OCI-LY3 (cell line): ENCODE measurements around the gene PLSCR4.

Experiments
- EZH2phosphoT487 ChIP-seq: fragments of 200-600 bp; shearing (Covaris generic); IDR thresholded peaks from 2 replicates; pipeline ENCODE4 v1.6.1; 2018; ENCODE audit warnings: antibody characterized with exemption, mixed run types, low read depth
- TF ChIP-seq, protein P1 (sequence below): fragments of 200-600, 300-600 bp; sonication (generic); IDR thresholded peaks from 2 replicates; pipeline ENCODE4 v1.5.1; 2014; ENCODE audit warnings: antibody characterized with exemption, low read length, low read depth

DNA sequence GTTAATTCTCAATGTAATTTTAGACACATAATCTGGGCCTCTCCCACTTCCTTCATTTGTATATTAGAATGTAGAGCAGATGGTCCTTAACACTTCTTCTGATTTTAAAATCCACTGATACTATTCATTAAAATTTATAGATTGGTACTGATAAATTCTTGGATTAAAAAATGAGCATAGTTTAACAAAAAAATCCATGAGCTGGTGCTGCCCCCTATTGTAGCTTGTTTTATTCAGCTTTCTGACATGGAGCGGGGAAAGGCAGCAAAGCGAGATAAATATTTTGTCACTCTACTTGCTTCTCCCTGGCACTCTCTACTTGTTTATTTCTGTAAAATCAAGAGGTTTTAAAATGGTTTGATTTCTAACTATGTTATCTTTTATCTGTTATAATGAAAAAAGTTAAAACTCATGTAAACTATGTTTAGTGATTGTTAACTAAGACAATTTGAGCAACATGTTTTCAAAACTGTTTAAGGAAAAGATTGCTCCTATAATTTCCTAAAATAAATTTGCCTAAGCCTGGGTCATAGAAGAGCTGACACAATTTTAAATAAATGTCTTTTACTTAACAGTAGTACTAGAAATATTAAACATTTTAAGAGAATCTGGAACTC, 63.5 kb downstream of the PLSCR4 start:
- TF ChIP-seq, protein P1, sequence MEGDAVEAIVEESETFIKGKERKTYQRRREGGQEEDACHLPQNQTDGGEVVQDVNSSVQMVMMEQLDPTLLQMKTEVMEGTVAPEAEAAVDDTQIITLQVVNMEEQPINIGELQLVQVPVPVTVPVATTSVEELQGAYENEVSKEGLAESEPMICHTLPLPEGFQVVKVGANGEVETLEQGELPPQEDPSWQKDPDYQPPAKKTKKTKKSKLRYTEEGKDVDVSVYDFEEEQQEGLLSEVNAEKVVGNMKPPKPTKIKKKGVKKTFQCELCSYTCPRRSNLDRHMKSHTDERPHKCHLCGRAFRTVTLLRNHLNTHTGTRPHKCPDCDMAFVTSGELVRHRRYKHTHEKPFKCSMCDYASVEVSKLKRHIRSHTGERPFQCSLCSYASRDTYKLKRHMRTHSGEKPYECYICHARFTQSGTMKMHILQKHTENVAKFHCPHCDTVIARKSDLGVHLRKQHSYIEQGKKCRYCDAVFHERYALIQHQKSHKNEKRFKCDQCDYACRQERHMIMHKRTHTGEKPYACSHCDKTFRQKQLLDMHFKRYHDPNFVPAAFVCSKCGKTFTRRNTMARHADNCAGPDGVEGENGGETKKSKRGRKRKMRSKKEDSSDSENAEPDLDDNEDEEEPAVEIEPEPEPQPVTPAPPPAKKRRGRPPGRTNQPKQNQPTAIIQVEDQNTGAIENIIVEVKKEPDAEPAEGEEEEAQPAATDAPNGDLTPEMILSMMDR, result peak; percentile 75
- no peak for TF ChIP-seq EZH2phosphoT487
